Stimulated activated CD4-positive, alpha-beta T cell treated with anti-CD3 and anti-CD28 coated beads, Interleukin-12 subunit alpha, Interleukin-12 subunit beta, amount 100 ng/mL, for 48 hours (primary cell): ENCODE measurements around the gene LRIG1.
A peak's percentile ranks its signal among the peaks of the same experiment; 100 is the strongest.

Experiments used
- DNase-seq, 3 donors: peaks; one replicate each; pipeline ENCODE4 v3.0.0-alpha.2; 2020; ENCODE audit warnings: low read depth in 2 of 3, low spot score in 1 of 3

LRIG1 gene

DNA sequence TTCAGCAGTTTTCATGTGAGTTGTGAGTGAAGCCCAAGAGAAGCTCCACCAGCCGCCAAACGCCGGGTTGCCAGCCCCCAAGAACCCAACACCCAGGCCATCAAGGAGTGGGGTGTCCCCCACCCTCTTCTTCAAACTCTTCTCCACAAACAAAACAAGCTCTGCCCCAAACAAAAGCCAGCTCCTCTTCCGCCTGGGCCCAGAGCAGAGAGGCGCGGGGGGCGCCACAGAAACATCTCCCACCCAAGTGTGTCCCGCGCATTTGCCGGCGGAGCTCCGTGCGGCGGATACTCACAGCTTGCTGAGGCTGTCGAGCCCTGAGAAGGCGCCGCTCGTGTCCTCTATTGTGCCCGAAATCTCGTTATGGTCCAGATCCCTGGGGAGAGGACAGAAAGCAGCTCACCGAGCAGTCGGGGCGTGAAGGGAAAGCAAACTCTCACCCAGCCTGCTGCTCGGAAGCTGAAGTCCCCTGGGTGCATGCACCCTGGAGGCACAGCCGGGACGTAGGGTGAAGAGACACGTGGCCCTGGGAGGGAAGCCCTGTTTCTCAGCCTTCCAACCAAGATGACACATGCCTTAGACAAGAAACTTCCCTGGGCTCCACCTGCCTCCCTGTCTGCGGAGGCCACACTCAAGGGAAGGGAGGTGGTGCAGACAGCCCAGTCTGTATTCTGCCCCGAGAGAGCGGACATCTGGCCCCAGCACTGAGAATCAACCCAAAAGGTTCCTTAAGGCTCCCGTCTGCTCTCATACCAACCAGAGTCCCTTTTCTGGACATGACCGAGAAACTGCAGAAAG is 95.7 kb downstream of the LRIG1 start:
- DNase-seq: no peak

DNA sequence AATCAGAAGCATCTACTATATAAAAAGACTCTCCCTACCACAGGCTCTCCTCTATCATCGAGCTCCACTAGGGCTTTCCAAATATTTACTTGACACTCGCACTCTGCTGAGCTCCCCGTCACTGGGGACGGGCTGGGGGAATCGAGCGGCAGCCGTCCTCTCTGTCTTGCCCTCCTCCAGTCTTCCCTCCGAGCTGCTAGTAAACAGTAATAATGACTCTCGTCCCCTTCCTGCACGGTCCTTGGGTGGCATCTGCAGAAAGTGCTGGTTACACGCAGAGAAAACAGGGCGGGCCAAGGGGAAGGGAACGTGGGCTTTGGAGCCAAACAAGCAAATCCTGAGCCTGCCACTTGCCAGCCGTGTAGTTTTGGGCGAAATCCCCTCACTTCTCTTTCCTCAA is 96.6 kb downstream of the LRIG1 start:
- DNase-seq: no peak

DNA sequence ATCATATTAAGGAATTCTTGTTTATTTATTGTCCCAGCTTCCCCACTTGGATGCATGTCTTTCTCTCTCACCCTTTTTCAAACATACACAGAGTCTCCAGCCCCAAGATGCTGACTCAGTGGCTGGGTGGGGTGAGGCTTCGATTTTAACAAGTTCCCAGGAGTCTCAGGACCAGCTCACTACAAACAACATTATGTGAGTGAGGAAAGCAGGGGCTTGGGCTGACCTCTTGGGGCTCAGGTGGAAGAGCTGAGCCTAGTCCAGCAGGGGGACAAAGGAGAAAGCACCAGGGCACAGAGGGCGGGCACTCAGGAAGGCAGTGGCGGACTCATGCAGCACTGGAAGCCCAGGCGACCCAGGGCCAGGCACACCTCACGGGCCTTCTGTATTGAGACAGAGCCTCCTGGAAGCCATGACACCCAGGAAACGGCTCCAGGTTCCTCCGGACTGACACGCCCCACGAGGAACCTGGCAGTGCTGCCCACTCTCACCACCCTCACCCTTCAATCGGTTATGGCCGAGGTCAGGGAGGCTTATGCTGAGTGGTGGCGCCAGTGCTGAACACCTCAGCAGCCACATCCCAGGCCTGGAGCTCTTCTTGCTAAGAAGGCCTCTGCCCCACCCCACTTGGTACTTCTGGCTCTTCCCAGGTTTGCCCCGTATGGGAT is 97.4 kb downstream of the LRIG1 start:
- DNase-seq: no peak

DNA sequence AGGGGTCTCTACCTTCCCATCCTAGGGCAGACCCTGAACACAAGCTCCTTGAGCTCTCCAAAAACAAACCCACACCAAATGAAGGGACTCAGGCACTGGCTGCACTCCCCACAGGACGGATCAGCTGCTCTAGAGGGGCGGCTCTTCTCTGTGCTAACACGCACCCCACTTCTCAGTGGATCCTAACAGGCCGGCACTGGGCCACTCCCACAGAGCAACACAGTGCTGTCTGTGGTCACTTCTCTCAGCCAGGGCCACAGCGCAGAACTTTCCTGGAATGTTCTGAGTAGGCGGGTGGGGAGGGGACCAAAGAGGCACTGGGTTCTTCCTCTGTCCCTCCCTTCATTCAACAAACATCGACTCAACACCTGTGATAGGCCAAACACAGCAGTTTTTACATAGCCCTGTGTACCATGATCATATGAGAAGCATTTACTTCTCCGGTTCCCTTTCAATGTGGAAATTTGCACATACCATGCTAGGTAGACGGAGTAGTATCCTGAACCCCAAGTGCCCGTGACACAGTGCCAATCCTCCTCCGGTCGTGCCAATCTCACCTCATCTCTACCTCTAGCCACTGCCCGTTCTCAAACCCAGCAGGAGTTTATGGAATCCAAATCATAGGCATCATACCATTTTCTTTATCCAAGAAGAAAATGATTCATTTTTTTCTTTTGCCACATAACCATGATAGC is 98.1 kb downstream of the LRIG1 start:
- DNase-seq: no peak

DNA sequence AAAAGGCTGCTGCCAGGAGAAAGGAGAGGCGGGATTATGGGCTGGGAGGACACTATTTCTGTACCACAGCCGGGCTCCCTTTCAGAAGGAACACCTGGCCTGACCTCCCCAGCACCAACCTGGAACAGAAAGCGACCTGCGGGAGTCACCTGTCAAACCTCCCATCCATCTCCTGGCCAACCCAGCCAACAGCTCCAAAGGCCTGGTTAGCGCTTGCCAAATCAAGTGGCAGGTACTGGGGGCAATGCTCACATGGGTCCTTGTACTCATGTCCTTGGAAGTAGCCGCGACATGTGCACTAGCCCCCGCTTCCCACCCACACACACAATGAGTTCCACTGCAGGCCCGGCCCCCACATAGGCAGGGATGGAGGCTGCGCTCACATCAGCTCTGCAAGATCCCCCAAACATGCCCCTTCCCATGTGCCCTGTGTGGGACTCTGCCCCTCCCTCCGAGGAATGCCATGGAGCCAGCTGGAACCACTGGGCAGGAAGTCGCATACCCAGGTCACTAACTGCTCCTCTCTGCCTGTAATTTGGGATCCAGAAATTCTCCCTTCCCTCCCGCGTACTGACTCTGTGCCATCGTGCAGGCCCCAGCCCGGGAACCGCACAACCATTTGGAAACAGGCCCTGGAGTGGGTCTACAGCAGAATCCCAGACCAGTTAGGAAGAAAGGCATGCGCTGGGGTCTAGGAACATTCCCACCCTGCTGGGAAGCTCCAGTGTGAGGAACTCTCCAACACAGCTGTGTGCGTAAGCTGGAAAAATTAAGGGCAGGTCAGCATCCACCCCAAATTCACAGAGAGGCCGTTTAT is 98.9 kb downstream of the LRIG1 start:
- no peak for DNase-seq

DNA sequence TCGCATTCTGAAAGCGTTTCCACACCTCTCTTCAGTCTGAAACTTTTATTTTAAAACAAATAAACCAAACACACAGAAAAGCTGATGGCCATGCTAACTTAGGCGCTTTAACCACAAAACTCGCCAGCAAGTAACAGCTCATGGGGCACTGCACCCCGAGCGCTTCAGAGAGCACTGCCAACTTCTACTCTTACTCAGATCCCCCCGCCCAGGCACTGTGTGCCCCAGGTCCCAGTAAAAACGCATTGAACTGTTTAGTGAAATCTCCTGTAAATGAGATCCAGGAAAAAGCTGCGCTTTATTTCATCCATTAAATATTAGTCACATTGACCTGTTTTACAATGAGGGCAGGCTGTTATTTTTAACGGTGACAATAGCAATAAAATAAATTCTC is 99.7 kb downstream of the LRIG1 start:
- no peak for DNase-seq

DNA sequence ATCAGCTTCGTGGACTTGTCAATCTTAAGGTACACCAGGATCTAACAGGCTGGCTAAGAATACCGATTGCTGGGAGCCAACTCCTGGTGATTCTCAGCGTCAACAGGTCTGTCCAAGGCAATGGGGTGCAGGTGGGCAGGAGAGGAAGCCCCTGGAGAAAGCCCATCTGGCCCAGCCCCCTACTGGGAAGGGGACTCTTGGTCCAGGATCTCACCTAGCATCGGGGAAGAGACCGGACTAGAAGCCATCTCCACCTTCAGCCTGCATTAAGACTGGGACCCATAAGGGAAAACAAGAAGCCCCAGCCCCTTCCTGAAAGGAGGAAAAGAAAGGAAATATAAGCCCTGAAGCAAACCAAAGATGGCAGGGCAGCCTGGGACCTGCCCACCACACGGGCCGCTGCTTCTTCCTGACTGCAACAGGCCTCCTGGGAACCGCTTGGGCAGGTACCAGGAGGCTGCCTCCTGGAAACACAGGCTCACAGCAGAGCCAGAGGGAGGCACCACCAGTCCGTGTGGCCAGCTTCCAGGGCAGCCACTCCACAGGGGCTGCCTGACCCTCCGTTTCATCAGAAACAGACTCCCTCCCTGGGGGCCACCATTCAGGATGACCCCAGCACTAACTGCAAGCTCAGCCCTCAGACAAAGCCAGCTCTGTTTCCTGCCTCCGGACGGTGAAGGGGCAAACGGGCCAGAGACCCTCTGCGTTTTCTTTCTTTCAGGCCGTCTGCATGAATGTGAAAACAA is 100.2 kb downstream of the LRIG1 start:
- no peak for DNase-seq

DNA sequence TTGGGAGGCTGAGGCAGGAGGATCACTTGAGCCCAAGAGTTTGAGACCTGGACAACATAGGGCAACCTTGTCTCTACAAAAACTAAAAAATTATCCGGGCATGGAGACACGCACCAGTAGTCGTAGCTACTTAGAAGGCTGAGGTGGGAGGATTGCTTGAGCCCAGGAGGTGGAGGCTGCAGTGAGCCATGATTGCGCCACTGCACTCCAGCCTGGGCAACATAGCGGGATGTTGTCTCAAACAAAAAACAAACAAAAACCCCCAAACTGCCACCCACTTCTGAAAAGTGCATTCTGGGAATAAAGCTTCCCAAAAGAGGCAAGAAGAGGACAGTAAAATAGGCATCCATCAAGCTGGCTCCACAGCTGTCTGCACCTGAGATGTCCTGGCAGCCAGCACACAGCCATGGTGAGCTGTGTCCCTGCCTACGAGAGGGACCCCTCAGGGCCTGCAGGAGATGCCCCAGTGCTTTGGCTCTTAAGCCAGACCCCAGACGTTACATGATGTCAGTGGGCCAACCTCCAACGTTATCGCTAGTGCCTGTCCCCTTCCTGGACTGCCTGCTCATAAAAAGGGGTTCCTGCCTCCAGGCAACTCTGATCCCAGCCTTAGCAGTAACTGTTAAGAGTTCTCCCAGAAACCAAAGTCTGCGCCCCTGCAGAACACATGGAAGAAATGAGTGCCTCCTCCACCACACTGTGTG is 101.1 kb downstream of the LRIG1 start:
- no peak for DNase-seq

DNA sequence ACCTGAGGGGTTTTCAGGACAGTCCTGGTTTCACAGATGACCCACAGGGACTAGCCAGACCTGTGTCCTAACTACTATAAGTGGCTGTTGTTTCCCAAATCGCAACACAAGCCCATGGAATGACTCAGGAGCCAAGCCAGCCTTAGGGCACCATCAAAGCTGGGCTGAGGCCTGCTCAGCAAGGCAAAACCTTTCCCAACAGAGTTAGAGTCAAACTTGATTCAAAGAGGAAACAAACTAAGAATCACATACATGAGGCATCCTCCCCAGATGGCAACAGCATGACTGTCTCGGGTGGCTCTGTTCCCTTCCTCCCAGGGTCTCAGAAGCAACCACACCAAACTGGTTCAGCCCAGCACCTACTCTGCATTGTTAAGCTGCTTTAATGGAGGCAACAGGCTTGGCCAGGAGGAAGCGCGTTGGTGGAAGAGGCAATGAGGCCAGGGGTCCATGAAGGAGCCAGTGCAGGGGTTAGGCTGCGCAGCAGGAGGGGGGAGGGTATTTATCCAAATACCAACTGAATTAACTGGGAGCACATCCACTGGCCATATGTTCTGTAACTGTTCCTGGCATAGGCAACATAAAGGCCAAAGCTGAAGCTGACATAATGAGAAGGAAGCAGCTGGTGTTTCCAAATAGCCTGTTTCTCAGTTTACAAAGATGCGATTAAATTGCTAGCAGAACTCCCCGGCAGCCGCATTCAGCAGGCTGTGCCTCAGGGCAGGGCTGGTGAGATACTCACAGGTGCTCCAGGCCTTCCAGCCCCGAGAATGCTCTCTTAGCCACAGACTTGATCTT is 102.4 kb downstream of the LRIG1 start:
- no peak for DNase-seq

DNA sequence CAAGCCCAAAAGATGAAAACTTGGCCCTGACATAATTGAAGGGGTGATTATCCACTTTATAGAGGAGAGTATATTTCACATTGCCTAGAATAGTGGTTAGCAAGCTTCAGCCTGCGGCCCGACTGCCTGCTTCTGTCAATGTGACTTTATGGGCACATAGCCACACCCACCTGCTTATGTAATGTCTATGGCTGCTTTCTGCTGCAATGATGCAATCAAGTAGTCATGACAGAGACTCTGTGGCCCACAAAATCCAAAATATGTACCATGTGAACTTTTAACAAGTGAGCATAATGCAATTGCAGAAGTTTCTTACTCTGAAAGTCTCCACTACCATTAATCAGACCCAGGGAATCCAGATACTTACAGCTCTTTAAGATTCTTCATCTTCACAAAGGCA is 103.1 kb downstream of the LRIG1 start:
- no peak for DNase-seq

DNA sequence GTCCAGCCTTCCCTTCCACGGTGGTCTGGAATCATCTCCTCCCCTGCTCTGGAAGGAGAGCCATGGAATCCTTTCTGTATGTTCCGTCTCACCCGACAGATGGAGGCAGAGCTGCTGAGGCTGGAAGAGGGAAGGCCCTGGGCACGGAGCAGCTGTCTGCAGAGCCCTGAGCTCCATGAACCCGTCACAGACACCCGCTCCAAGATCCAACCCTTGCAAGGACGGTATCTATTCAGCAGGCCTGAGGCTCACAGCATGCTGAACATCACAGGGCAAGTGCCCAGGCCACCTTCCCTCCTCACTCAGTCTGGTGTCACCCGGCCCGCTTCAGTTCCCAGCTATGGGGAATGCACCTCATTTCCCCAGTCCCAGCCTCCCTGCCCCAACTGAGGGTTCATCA is 103.9 kb downstream of the LRIG1 start:
- DNase-seq: no peak

DNA sequence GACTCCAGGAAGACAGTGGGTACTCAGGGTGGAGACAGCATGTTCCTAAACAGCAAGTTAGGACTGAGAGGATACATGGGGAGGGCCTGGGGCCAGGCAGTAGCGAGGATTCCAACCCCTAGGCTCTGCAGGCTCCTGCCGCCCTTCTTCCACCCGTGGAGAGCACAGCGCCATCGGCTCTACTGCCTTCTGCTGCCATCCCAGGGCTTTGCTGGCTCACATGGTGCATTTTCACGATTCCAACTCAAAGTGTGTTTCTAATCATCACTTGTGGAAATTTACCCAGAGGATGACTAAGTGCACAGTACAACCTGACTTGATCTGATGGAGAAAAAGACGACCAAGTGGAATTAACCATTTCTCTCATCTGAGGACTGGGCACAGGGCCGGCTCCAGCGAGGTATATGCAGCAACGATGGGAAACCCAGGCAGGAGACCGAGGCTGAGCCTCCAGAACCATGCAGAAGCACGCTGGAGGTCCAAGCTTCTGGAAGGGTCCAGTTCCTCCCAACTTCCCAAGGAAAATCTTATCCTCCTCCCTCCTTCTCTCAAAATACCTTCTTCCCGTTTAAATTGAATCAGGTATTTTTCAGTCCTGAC is 104.6 kb downstream of the LRIG1 start:
- no peak for DNase-seq

DNA sequence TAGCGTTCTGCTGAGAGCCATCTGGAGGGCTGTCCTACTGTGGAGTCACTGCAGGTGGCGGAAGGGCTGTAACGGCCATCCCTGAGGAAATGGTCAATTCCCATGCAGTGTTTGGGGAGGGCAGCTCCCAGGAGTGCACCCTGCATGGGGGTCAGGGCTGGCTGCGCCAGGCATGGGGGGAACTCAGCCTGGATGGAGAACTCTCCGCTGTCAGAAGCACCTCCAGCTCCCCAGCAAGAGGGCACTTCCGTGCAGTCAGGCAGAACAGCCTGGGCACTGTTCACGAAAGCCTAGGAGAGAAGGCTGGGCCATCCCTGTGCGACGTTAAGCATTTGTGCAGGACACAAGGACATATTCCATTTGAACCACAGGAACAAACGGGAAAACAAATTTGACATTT is 105.2 kb downstream of the LRIG1 start:
- no peak for DNase-seq

DNA sequence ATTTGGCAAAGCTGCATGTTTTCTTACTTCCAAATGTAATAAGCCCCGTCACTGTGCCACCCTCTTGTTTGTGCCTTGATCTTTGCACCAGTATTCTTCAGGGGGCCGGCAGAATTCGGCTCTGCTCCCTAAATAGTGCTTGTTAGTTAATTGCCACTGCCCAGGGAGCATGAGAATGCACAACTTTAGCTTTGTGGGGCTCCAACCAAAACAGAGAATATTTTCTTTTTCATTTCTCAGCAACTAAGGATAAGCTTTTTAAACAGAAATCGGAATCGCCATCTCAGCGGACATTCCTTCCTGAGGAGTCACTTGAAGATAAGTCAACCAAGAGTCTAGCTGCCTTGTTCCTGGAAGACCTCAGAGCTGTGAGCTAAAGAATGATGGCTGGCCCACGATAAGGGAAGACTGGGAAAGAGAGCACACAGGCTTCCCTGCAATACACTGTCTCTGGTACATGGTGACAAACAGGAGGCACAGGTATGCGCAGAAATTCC is 106.0 kb downstream of the LRIG1 start:
- DNase-seq: no peak

DNA sequence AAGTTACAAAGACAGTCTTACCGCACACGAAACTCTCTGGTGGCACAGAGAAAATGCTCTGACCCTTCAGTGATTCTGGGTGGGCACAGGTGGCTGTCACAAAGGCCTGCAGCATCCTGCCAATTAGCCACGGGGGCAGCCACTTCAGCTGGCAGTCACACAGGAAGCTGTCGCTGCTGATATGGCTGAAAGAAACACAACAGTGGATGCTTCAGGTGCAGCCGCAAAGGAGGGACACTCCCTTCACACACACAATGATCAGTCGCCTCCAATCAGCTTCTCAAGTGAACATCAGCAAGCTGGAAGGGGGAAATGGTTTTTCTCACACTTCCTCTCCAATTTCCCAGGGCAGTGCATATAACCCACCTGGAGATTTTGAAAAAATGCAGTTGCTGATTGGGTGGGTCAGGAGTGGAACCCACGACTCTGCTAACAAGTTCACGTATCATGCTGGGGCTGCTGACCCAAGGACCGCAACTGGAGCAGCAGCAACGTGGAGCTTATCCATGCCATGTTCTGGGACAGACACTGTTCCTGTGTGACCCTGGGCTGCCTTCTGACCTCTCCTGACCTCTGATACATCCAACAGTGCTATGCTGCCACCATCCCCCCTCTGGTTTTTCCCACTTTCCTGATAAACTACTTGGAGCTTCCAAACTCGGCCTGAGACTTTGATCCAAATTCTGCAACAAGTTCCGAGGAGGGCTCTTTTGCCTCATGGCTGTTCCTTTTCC is 106.6 kb downstream of the LRIG1 start:
- peak in 2 of 3 donors; percentile 21 to 22 for DNase-seq

DNA sequence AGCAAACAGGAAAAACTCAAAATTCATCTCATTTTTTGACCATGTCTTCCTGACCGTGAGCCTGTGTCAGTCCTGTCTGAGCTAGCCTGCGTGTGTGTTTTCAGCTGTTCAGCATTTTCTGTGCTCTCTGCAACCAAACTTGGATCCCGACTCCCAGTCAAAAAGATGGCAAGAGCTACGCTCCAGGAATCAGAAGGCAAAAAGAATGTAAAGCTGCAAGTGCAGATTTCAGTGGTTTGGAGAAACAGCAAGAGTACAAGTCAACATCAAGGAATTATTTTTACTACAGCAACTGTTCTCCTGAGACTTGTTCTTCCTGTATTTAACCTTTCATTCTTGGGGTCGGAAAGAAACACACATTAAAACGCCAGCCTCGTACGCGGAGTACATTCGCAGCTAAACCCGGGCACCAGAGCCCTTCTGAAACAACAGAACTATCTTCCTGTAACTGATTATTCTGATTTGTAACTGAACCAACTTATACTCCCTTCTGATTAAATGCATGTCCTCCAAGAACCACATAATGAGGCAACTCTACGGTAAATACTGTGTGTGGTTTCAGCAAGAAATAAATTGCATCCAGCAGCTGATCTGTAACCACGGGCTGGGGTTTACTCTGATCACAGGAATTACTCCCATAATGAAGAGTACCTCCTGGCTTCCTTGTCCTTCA is 107.4 kb downstream of the LRIG1 start:
- no peak for DNase-seq

DNA sequence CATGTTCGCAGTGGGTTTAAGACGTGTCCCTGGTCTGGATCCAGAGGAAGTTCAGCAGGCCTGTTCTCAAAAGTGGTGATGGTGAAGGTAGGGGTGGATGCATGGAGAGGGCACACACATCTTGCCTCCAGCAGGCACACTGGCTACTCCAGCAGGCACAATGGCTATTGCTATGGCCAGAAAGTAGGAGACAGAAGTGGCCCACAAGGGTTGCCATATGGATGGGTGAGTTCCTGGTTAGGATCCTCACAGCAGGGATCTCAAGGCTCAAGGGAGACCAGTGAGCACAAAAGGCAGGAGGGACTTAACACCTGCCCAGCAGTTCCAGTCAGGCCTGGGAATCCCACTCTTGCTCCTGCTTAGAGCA is 107.9 kb downstream of the LRIG1 start:
- no peak for DNase-seq

DNA sequence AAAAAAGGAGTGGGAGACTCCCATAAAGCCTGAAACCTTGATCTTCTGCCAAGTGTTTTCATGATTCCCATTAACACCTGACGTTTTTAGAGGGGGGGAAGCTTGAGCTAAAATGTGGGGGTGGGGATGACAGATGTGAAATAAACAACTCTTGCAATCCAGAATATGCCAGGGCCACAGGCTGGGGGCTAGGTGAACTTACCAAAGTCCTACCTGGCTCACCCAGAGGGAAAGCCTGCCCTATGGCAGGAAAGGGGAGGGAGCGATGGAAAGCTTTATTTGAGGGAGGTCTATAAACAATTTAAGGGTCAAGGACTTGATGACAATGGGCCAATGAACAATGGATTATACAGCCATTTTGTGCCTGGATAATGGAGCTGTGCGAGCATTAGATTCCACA is 108.3 kb downstream of the LRIG1 start:
- DNase-seq: no peak
